Measurements from ENCODE around the gene PDLIM7. TPM values are rescaled to one million over a fixed set of nuclear protein-coding genes. Genes with fewer than 3 reads are reported as not detected.

Gene PDLIM7
- total and polyA plus RNA-seq, 2 of the 4 experiments (the other 2 are of a cell fraction) = 70.4 to 534 TPM

DNA sequence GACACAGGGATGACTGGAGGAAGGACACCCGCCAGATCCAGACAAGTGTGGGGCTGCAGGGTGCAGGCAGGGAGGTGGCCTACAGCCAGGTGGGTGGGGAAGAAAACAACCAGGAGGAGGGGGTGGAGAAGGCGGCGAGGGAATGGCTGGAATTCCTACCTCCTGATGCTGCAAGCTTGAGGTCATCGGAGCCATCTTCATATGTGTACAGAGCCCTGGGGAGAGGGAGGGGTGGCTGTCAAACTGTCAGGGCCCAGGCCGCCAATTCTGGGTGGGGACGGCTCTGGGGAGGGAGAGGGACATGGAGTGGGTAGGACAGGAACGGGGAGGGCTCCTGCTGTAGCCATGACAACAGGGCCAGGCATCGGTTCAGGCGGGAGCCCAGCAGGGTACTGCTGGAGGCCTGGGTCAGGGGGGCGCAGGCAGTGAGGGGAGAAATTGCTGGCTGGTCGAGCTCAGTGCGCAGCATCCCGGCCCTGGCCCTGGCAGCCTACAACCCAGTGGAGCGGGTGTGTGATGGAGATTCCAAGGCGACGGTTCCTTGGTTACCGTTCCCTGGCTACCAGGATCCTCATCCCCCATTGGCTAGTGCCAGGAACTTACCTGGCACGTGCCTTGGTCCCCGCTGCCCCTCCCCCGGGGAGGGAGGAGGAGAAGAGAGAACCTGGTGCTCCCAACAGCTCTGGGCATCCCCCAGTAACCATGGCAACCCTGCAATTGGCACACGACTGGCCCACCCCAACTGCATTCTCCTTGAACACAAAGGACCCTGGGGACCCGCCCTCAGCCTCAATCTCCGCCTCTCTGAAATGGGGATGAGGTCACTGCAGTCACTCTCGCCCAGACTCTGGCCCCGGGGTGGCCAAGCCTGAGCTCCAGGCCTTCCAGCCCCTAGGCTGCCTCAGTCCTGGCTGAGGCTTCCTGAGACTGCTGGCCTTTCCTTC is 28.4 kb downstream of the PDLIM7 start (continued):
- TF ChIP-seq BHLHE40 (IDR thresholded peaks at IDR 0.05; ENCODE audit: low read depth, low read length) (peak; percentile 59), NFE2L2 (IDR thresholded peaks at IDR 0.05; ENCODE audit: low read depth, low read length) (no peak), RCOR1 (IDR thresholded peaks at IDR 0.05; ENCODE audit: insufficient replicate concordance, low read length) (no peak)

DNA sequence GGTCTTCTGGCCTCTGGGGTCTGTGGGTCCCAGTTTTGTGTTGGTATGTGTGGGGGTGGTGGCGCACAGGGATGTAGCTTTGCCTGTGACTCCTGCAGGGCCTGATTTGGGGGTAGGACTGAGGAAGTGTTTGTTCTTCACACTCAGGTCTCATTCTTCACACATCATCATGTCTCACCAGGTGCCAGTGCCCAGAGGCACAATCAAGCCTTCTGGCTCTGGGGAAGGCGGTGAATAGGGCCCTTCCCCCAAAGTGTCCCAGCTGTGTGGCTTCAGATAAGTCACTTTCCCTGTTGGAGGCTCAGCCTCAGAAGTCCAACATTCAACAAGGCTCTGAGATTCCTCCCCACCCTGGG is 29.1 kb downstream of the PDLIM7 start:
- H3K27ac ChIP-seq (ENCODE audit: insufficient read depth, low read length) = no peak overlapping the region
- no TSS peak for BruUV-seq (replicated peaks)
- peaks cover 55% of the 10 kb centered on the region for H3K36me3 ChIP-seq (ENCODE audit: control insufficient read depth, insufficient read depth, low read length)
- H3K4me1 ChIP-seq (ENCODE audit: control insufficient read depth, insufficient read depth, low read length) = peaks cover 35% of the 10 kb centered on the region
- dilution Hi-C loops (cut with HindIII; ENCODE audit: low sequenced_read_pairs, unreplicated experiment) (no loop called here), intact Hi-C loops (cut with micrococcal nuclease) (no loop called here), in situ Hi-C loops (cut with MboI; ENCODE audit: low sequenced_read_pairs) (no loop called here)
- ATAC-seq (ENCODE audit: low read depth) = no peak
- no peak overlapping the region for H2BK15ac ChIP-seq (ENCODE audit: low read depth, low read length)
- peak overlapping the region; percentile 34 for H2BK5ac ChIP-seq (ENCODE audit: low read depth, low read length, poor library complexity, severe bottlenecking)
- H3K4ac ChIP-seq (ENCODE audit: low read depth, low read length) = peak overlapping the region; percentile 63
- H3K18ac ChIP-seq (ENCODE audit: low read depth, low read length) = no peak overlapping the region
- no peak for DNase-seq
- no peak overlapping the region for H4K91ac ChIP-seq (ENCODE audit: insufficient read depth, low read depth, low read length)
- peak overlapping the region; percentile 39; the same call in 1 of the 2 replicates for H3K23ac ChIP-seq (ENCODE audit: low read depth, low read length)
- POLR2A ChIA-PET (ENCODE audit: unreplicated experiment) = interaction anchor here (0.6 kb wide), 1 partner anchor 11 kb away, joined by 3 read pairs; no protein-coding TSS in a partner anchor
- no peak overlapping the region for H4K5ac ChIP-seq (ENCODE audit: low read depth, low read length)
- H3K9me3 ChIP-seq (ENCODE audit: control insufficient read depth, insufficient read depth, low read length) = no peaks in the 10 kb centered on the region
- TF ChIP-seq SMC3 (IDR thresholded peaks at IDR 0.05; ENCODE audit: low read depth, low read length) (no peak), FOS (IDR thresholded peaks at IDR 0.05; ENCODE audit: low read depth, low read length) (no peak), CHD1 (IDR thresholded peaks at IDR 0.05; ENCODE audit: low read depth, low read length) (no peak), CEBPB (IDR thresholded peaks at IDR 0.05; ENCODE audit: low read depth, low read length) (no peak), RCOR1 (IDR thresholded peaks at IDR 0.05; ENCODE audit: insufficient replicate concordance, low read length) (no peak), BHLHE40 (IDR thresholded peaks at IDR 0.05; ENCODE audit: low read depth, low read length) (no peak), RAD21 (IDR thresholded peaks at IDR 0.05; ENCODE audit: low read length) (no peak)
- H3K4me3 ChIP-seq (ENCODE audit: insufficient read depth, low read depth, low read length) = no peak overlapping the region
- WGBS, 2 experiments (ENCODE audit: extremely low coverage in 2 of 2, insufficient read length in 1 of 2) = no CpG with 5 or more reads among the region's 2 CpGs
- H4K8ac ChIP-seq (ENCODE audit: low read depth in 2 of 2, low read length in 2 of 2) = no peak overlapping the region
- no peak overlapping the region for H3K9ac ChIP-seq (ENCODE audit: low read depth, low read length)
- H3K79me1 ChIP-seq (ENCODE audit: low read depth in 1 of 2, low read length in 2 of 2) = peaks cover 30 to 79% of the 10 kb centered on the region in 2 experiments
- 0 out of 2 replicates have a peak overlapping the region, but pooled peaks have one; percentile 32 for H2BK120ac ChIP-seq (ENCODE audit: low read depth, low read length)
- H2AK9ac ChIP-seq (replicated peaks; ENCODE audit: low read depth, low read length, poor library complexity) = peak overlapping the region; percentile 79
- peaks cover 73% of the 10 kb centered on the region for H4K20me1 ChIP-seq (ENCODE audit: insufficient read depth, low read length)
- no peak overlapping the region for H3K4me2 ChIP-seq (ENCODE audit: low read depth, low read length)
- no peak overlapping the region for H3K56ac ChIP-seq (ENCODE audit: extremely low read depth, insufficient read depth, low read length)
- no peaks in the 10 kb centered on the region for H3K27me3 ChIP-seq (ENCODE audit: control insufficient read depth, insufficient read depth, low read length)
- CTCF ChIA-PET = interaction anchor here (1.3 to 1.7 kb wide), 2 partner anchors 11 to 64 kb away, joined by 3 to 5 read pairs; no protein-coding TSS in a partner anchor
- peak overlapping the region; percentile 21; the same call in 1 of the 2 replicates for H2AK5ac ChIP-seq (ENCODE audit: low read depth, low read length)
- peak overlapping the region; percentile 23 for H2AFZ ChIP-seq (replicated peaks; ENCODE audit: low read length, poor library complexity)
- peaks cover 35% of the 10 kb centered on the region for H3K9me1 ChIP-seq (ENCODE audit: insufficient read depth, low read length)
- no peak overlapping the region; the same call in 1 of the 2 replicates for H3K14ac ChIP-seq (replicated peaks; ENCODE audit: low read depth, low read length)
- no peak overlapping the region for H2BK20ac ChIP-seq (ENCODE audit: low read depth, low read length)

Measured in IMR-90 (cell line).